T-helper 22 cell (primary cell): ENCODE measurements around the gene ADGRL1.
"Not testable (repeated sequence)": the region's sequence is repeated elsewhere in the genome, so short reads cannot be mapped to it uniquely, and the experiment has no call there.

Experiments used
- DNase-seq: peaks from one replicate; pipeline ENCODE4 v3.0.0-alpha.2; 2020; ENCODE audit warnings: low read depth

The ADGRL1 gene

DNA sequence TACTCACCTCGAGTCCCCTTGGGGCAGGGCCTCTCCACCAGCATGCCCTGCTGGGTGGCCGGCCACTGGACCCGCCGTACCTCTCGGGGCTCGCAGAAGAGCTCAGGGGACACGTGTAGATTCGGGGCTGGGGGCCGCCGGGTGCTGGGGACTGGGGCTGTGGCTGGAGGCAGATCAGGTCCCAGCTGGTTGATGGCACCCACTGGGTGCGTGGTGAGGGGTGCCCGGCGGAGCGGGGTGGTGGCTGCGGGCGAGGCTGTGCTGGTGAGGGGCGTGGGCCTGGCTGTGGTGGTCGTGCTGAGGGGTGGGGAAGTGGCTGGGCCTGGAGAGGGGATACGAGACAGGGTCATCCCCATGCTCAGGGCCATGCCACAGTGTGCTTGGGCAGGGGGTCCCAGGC, 44.7 kb downstream of the ADGRL1 start:
- DNase-seq: no peak

DNA sequence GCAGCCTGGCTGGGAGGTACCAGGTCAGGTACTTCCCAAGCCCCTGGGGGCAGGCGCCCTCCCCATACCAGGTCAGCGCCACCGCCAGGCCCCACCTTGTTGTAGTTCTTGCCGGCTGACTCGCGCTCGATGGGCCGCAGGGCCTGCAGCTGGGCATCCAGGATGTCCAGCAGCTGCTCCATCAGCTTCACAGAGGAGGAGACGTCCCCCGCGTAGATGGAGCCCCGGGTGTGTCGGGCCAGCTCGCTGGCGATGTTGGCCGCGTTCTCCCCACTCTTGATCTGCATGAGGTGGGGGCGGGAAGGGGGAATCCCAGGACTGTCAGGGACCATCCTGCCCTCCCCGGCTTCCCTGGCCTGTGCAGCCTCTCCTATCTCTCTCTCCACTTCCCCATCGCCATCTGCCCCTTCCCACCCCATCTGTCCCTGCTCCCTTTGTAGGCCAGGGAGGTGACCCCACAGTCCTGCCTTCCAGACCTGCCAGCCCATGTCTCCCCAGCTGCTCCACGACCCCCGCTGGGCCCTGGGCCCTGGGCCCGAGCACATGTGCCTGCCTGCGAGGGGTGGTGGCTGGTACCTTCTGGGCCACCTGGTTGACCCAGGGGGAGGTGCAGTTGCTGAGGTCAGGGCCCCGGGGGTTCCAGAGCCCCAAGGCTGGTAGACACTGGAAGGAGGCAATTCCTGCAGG, 45.8 kb downstream of the ADGRL1 start:
- DNase-seq: no peak

DNA sequence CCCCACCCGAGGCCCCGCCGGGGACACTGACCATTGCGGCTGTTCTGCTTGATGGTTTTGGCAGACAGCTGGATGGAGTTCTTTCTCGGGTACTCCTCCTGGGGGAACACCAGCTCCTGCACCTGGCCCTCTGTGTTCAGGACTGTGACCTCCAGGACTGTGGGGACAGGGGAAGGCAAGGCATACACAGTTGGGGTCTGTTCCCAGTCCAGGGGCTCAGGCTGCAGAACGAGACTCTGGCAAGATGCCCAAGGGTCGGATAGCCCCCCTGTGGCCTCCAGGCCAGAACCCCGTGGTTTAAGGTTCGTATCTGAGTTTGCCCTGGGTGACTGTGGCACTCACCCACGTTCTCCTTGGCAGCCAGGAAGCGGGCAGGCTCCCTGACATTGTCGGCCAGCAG, 46.9 kb downstream of the ADGRL1 start:
- no peak for DNase-seq

DNA sequence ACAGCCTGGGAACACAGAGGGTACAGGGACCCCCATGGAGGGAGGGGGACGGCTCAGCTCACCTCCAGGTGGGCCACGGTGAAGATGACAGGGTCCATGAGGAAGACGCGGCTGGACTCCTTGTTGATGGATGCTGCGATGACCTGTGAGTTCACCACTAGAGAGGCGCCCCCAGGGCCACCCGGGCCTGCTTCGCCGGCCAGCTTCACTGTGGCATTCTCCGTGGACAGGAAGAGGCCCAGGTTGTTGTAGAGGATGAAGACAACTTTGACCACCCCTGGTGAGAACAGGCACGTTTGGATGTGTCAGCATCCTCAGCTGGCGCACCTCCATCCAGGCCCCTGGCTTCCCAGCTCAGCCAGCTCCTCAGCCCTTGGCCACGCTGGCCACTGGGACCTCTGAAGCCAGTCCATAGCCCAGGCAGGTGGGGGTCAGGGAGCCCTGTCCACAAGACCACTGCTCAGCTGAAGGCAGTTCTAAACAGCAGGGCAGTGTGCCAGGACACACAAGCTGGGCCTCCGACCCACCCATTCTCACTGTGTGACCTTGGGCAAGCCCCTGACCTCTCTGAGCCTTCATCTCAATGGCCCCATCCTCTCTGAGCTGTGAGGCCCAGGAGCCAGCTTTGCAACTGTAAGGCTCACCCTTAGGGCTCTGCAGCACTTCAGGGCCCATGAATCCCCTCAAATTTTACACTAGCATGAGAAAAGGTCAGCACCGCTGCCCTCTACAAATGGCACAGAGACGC, 47.5 kb downstream of the ADGRL1 start:
- DNase-seq: no peak

DNA sequence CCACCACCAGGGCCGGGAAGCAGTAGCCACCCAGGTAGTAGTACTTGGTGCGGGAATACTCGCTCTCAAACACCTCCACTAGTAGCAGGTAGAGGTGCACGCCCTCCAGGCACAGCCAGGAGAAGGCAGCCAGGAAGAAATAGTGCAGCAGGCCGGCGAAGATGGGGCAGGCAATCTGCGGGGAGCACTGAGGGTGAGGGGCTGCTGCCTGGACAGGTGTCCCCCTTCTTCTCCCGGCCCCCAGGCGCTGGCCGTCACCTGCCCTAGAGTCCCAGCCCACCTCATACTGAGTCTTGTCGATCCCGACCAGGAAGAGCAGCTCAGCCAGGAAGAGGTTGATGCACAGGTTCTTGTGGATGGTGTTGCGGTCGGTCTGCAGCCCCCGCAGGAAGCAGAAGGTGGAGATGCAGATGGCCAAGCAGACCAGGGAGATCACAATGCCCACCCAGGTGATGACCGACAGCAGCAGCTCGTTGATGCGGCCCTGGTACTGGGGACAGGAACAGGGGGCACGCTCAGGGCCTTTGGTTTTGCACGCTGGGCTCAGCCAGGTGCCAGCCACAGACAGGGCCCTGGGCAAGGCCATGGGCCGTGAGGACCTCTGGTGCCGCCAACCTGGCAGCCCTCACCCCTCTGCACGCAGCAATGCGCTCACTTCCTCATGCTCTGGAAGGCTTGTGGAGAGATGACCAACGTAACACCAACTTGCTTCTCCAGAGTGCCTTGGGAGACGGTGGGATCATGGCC, 48.8 kb downstream of the ADGRL1 start:
- no peak for DNase-seq

DNA sequence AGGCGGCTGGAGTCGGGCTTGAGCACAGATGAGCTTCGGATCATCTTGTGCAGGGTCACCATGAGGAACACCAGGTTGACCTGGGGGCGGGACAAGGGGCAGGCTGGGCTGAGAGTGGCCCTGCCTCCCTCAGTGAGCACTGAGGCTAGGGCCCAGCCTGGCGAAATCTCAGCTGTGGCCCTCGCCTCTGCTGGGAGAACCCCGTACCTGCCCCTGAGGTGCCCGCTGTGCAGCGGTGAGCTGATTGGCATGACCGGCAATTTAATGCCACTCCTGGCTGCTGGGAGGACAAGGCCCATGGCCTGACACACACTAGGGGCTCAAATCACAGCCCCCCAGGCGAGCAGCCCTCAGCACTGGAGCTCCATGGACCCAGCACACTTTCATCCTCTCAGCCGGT, 49.8 kb downstream of the ADGRL1 start:
- no peak for DNase-seq

DNA sequence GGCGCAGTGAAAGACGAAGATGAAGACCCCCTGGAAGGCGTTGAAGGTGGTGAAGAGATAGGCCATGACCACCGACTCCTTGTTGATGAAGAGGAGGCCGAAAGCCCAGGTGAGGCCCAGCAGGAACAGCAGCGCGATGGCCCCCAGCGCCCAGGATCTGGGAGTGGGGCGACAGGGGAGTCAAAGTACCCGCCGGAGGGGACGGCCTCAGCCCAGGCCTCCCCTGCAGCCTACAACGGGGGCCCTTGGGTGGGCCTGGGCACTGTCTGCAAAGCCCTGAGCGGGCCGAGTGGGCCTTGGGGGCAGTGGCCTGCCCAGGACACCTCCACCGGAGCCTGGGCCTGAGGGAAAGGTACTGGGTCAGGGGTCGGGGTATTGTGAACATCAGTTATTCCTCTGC, 50.6 kb downstream of the ADGRL1 start:
- no peak for DNase-seq

DNA sequence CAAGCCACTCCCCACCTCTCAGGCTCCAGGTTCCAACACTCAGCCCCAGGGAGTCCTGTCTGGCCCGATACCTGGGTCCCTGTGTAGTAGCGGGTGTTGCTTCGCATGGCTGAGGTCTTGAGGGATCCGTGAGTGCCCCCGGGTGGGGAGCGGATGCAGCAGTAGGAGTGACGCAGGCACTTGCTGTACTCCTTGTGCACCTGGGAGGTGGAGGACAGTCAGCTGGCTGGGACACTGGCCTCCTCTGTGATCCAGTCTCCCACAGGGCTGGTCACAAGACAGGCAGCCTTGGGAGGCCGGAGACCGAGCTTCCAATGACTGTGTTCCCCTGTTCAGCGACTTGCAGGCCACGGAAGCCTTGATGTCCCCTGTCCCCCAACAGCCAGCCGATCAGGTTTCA, 53.3 kb downstream of the ADGRL1 start:
- DNase-seq: no peak

DNA sequence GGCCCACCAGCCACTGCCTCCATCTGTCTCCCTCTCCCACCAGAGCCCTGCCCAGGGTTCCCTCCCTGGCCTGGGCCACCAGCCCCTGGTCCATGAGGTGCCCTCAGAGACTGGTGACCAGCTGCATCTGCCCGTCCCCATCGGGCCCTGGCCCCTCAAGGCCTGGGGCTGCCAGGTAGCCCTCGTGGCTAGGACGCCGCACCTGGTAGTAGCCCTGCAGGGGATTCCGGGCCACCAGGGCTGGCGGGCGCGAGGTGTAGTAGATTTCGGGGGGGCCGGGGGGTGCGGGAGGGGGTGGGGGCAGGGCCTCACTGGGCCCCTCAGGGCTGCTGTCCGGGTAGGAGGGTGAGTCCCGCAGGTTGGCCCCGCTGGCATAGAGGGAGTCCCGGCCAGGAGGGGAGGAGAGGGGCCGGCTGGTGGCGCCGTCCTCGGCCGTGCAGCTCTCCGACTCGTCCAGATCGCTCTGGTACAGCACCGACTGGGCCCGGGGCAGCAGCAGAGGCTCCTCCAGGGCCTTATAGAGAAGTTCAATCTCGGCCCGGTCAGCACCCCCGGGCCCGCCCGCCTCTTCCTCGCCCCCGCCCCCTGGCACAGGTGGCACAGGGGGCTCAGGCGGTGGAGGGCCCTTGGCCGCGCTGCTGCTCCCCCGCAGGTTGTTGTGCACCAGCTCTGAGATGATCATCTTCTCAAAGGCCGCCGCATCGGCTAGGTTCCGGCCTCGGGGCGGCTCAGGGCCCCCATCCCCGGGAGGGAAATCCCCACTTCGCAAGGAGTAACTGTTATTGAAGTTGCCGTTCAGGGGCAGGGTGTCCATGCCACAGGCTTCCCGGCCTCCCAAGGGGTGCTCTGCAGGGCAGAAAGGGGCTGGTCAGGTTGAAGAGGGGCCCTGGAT, 55.0 kb downstream of the ADGRL1 start:
- DNase-seq: no peak

DNA sequence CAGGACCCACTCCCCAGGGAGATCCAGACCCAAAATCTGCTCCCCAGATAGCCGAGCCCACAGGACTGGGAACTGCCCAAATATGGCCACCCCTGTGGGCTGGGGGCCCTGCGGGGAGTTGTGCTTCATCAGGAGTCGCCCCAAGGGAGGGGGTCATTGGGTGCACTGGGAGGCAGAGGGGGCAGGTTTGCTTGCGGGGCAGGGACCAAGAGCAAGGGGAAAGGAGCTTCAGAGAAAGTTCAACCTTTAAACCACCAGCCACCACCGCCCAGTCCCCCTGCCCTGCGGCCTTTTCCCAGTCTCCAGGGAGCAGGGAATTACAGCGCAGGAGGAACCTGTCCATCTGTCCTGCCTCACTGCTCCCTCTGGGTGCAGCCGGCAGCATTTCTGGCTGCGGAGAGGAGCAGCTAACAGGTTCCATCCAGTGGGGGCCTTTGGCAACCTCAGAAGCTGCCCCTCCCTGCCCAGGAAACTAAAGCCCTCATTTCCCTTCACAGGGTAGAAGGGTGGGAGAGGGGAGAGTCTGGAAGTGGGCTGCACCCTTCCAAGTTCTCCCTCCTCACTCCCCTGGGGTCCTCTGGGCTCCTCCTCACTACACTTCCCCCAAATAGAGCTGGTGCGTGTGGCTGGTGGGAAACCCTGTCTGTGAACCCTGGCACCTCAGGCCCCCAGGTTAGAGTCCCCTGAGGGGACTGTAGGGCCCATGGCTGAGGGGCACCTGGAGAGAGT, 55.8 kb downstream of the ADGRL1 start:
- no peak for DNase-seq

DNA sequence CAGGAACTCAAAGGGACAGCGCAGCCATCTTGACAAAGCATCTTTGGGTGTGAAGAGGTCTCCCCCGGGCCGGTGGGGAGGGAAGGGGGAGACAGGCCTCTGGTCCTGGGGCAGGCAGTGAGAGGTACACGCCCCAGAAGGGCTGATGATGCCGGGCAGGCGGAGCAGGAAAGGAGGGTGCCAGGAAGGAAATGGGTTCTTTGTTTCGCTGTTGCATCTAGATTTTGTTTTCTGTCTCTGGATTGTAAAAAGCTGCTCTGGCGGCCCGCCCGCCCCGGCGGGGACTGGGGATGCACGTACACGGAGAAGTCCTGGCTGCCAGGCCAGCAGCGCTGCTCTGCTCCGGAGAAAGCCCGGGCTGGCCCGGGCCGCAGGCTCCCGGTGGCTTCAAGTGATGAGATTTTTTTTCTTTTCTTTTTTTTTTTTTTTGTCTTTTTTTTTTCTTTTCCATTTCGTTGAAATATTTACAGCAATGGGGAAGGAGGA, 56.4 kb downstream of the ADGRL1 start:
- DNase-seq: peak; percentile 39

DNA sequence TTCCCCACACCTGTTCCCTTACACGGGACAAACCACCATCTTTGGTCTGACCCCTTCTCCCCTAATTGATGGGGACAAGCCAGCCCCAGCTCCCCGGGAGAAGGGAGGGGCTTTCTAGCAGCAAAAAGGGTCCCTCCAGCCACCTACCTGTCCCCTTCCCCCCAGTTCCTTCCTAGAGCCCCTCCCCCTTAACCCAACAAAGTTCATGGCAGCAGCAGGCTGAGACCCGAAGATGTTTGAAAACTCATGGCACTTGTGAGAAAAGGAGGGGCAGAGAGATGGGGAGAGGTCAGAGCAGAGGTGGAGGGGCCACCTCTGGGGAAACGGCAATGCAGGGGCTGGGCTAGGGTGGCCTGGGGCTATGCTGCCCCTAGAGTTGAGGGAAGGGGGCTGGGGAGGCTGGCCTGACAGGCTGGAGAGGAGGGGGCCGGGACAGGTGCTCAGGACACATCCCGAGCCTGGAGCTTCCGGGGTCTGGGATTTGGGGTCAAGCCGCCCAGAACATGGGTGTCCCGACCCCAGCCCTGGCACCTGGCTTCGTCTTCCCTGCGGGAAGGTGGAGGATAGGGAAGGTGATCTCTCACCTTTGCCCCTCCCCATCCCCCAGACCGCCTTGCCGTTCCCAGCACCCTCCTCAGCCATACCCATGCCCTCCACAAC, 57.1 kb downstream of the ADGRL1 start:
- DNase-seq: no peak

DNA sequence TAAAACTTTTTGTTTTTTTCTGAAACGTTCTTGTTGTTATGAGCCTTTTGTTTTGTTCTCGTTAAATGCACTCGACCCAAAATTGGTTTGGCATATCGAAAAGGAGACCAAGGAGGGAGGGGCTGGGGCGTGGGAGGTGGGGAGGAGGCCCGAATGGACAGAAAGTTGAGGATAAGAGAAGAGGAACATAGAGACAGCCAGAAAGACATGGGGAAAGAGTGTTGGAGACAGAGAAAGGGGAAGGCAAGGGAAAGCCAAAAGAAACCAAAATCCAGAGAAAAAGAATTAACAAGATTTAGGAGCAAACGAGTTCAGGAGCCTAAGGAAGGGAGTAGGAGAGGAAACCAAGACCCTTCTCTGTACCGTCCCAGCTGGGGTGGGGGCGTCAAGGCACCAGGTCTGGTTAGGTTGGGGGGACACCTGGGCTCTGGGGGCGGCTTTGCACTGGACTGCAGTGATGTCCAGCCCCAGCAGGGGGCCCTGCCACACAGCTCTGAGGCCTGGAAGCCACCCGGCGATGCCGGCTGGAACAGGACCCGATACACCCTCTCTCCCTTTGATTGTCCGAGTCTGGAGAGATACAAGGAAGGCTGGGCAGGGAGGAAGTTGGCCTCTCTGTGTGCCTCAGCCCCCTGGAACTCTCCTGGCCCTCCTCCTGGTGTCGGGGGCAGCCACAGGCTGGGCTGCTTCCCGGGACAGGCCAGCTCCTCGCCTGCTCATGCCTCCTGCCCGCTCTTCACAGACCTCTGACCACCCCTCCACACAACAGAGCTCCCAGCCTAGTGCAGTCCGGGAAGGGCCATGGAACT, 58.0 kb downstream of the ADGRL1 start:
- DNase-seq: no peak

DNA sequence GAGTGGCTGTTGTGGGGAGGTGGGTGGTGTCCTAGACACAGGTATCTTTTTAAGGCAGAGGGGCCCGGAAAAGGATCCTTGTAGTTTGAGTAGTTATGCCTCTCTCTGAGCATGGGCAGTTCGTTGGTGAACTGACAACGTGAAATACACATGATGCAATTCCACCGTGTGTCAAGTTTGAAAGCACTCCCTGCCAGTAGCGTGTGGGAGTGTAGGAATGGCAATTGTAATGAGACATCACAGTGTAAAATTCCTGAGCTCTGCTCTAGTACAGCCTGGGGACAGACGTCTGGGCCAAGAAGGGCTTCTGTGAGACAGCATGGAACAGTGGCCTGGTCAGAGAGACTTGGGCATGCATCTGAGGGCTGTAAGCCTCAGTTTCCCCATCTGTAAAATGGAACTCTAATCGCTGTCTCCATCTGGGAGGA, 59.2 kb downstream of the ADGRL1 start:
- DNase-seq: no peak

DNA sequence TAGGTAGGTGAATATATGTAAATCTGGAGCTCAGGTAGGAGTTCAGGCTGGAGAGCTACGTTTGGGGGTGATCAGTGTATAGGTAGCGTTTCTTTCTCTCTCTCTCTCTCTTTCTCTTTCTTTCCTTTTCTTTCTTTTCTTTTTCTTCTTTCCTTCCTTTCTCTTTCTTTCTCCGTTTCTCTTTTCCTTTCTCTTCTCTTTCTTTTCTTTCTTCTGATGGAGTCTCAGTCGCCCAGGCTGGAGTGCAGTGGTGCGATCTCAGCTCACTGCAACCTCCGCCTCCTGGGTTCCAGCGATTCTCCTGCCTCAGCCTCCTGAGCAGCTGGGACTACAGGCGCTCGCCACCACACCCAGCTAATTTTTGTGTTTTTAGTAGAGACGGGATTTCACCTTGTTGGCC, 59.8 kb downstream of the ADGRL1 start:
- DNase-seq: not testable (repeated sequence)

DNA sequence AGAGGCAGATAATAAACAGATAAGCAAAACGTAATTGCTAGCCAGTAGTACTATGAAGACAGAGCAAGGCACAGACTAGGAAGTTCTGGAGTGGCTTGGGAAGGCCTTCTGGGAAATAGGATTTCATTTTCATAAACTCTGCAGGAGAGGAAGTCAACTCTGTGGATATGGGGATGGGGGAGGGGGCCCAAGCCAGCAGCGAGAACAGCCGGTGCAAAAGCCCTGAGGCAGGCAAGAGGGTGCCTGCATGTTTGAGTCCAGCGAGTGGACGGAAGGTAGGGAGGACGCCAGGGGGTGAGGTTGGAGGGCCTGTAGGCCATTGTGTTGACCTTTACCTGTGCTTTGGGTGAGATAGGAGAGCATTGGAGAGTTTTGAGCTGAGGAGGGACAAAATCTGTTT, 60.6 kb downstream of the ADGRL1 start:
- DNase-seq: no peak

DNA sequence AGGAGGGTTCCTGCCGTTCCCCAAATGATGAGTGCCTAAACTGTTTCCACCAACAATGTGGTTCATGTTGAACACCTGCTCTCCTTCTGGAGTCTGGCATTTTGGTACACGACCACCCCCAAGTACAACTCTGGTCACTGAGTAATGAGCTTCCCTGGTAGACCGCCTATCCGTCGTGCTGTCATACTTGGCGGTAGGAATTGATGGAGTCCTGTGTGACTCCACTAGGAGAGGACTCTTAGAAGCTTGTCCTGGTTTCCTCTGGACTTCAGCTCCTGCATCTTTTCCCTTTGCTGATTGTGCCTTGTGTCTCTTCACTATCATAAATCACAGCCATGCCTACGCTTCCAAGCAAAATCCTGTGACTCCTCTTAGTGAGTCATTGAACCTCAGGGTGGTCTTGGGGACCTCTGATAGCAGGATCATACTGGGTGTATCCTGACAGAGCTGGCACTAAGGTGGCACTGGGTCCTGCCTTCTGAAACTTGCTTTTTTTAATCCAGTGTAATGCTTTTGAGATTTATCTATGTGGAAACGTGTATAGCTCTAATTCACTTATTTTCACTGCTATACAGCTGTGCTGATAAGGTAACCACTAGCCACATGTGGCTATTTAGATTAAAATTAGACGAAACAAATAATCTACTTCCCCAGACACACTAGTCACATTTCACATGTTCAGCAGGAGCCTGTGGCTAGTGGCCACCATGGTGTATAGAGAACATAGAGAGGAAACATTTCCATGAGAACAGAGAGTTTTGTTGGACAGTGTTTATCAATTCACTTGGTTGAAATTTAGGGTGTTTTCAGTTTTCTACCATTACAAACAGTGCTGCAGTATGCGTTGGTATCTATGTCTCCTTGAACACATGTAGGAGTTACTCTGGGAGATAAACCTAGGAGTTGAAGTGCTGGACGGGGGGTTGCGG, 63.4 kb downstream of the ADGRL1 start:
- no peak for DNase-seq

DNA sequence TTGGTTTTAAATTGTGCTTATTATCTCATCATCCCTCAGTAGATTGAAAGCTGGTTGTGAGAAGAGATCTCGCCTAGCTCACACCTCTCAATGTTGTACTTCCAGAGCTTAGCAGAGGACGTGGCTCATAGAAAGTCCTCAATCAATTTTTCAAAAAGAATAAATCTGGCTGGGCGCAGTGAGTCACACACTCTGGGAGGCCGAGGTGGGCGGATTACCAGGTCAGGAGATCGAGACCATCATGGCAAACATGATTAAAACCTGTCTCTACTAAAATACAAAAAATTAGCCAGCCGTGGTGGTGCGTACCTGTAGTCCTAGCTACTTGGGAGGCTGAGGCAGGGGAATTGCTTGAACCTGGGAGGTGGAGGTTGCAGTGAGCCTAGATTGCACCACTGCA, 64.9 kb downstream of the ADGRL1 start:
- DNase-seq: no peak

DNA sequence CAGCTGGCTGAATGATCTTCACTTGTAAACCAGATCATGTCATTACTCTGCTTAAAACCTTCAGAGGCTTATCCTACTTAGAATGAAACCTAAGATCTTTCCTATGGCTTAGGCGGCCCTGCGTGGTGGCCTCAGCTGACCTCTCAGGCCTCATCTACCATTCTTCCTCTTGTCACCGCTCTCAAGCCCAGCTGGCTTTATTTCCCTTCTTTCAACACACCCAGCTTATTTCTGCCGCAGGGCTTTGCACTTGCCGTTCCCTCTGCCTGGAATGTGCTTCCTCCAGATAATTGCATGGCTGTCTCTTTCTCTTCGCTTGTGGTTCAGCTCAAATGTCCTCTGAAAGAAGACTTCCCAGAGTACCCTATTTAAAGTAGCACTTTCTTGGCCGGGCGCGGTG, 66.0 kb downstream of the ADGRL1 start:
- no peak for DNase-seq
